ENCODE data around the gene FLT1.

FLT1 gene

GRCh38 chr13:28492569-28493367 is 2.2 kb downstream of the FLT1 start:
- TF ChIP-seq CTCF (IDR thresholded peaks at IDR 0.05; ENCODE audit: control insufficient read depth, insufficient read depth, low read depth, low read length, missing control alignments) = no peak
- no peak for DNase-seq (ENCODE audit: low read depth)
- H3K4me3 ChIP-seq (ENCODE audit: control insufficient read depth, low read depth, low read length) = peak overlapping the region; percentile 94

GRCh38 chr13:28490061-28490460 is 4.9 kb downstream of the FLT1 start:
- TF ChIP-seq CTCF (IDR thresholded peaks at IDR 0.05; ENCODE audit: control insufficient read depth, insufficient read depth, low read depth, low read length, missing control alignments) = no peak
- no peak overlapping the region for H3K4me3 ChIP-seq (ENCODE audit: control insufficient read depth, low read depth, low read length)
- DNase-seq (ENCODE audit: low read depth) = no peak

- no peak for TF ChIP-seq CTCF (IDR thresholded peaks at IDR 0.05; ENCODE audit: control insufficient read depth, insufficient read depth, low read depth, low read length, missing control alignments)
- peak; percentile 57 for DNase-seq (ENCODE audit: low read depth)
- H3K4me3 ChIP-seq (ENCODE audit: control insufficient read depth, low read depth, low read length) = no peak overlapping the region
Measured at GRCh38 chr13:28489524-28489931, 5.4 kb downstream of the FLT1 start.

- DNase-seq (ENCODE audit: low read depth) = no peak
- H3K4me3 ChIP-seq (ENCODE audit: control insufficient read depth, low read depth, low read length) = no peak overlapping the region
- TF ChIP-seq CTCF (IDR thresholded peaks at IDR 0.05; ENCODE audit: control insufficient read depth, insufficient read depth, low read depth, low read length, missing control alignments) = no peak
Measured at GRCh38 chr13:28488376-28489005, 6.4 kb downstream of the FLT1 start.

GRCh38 chr13:28485996-28486543 is 8.9 kb downstream of the FLT1 start:
- TF ChIP-seq CTCF (IDR thresholded peaks at IDR 0.05; ENCODE audit: control insufficient read depth, insufficient read depth, low read depth, low read length, missing control alignments) = no peak
- no peak overlapping the region for H3K4me3 ChIP-seq (ENCODE audit: control insufficient read depth, low read depth, low read length)
- DNase-seq (ENCODE audit: low read depth) = no peak

DNA sequence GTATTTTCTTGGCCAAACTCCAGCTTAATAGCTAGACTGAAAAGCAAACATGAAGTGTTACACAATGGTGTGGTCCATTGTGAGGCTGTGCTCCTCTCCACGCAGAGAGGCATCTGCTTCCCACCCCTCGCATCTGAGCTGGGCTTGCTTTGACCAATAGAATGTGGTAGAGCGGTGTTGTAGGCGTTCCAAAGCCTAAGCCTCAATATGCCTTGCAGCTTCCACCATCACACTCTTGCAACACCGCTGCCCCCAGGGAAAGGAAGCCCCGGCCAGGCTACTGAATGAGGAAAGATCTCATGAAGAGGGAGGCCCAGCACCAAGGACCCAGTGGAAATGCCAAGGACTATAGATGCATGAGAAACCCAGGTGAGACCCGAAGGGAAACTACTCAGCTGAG is 9.4 kb downstream of the FLT1 start:
- no peak overlapping the region for H3K4me3 ChIP-seq (ENCODE audit: control insufficient read depth, low read depth, low read length)
- DNase-seq (ENCODE audit: low read depth) = no peak
- TF ChIP-seq CTCF (IDR thresholded peaks at IDR 0.05; ENCODE audit: control insufficient read depth, insufficient read depth, low read depth, low read length, missing control alignments) = no peak

Data from AG09309 (cell line).